Measurements from ENCODE around the gene POLR1A.

The POLR1A gene

DNA sequence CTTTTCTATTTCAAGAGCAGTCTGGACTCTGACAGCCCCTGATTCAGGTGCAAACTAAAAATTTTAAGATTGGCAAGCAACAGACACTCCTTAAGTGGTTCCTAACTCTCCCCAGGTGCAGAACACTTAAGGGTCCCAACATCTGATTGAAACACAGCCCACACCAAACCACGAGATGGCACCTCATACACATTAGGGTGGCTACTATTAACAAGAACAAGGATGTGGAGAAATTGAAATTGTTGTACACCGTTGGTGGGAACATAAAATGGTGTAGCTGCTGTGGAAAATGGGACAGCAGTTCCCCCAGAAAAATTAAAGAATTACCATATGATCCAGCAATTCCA is 82.3 kb downstream of the POLR1A start:
- no peak for DNase-seq (ENCODE audit: low read depth, low spot score)

- DNase-seq (ENCODE audit: low read depth, low spot score) = no peak
Observed at GRCh38 chr2:86022661-86023365, 82.9 kb downstream of the POLR1A start.

GRCh38 chr2:86021396-86022378 is 84.0 kb downstream of the POLR1A start:
- DNase-seq (ENCODE audit: low read depth, low spot score) = no peak

DNA sequence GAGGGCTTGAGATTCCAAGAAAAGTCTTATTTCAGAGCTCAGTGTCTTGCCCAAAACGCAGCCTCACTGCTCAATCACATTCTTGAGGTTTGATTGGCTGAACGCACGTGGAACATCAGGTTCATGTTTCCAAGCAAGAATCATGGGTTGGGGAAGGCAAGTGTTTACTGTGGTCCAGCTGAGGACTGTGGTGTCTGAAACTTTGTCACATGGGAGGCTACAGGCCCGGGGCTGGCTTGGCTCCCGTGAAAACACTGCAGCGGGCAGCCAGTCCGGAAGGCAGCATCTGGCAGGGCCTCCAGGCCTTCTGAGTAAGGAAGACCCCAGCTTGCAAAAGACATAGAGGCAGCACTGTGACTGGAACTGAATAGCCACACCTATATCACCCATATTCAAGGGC is 84.7 kb downstream of the POLR1A start:
- DNase-seq (ENCODE audit: low read depth, low spot score) = no peak

DNA sequence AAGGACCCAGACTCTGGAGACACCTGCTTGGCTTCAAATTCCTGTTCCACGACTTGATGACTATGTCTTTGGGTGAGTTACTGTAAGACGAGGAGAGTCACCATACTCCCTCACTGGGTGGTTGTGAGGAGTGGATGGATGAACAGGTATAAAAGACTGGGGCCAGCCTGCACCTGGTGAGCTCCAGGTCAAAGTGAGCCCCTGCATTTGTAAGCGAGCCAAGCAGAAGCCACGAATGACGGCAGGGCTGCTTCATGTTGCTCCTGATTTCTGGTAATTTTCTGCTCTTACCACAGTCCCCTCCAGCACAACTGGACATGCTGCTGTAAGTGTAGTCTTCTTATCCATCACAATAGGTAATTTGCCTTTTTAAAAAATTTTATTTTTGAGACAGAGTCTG is 86.6 kb downstream of the POLR1A start:
- DNase-seq (ENCODE audit: low read depth, low spot score) = no peak

GRCh38 chr2:86017901-86018896 is 87.5 kb downstream of the POLR1A start:
- no peak for DNase-seq (ENCODE audit: low read depth, low spot score)

DNA sequence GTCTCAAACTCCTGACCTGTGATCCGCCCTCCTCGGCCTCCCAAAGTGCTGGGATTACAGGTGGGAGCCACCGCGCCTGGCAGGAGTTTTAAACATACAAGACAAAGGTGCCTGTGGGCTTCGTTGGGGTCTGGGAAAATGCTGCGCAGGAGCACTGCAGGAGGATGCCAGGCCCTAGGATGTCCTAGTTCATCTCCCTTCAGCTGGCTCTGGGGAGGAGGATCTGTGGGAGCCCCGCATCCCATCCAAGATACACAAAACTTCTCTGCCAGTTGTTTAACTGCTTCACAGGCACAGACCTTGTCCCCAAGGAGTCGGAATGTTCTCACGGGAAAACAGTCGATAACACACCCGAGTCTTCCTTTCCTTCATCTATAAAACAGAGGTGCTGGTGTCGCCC is 89.1 kb downstream of the POLR1A start:
- DNase-seq (ENCODE audit: low read depth, low spot score) = no peak

DNA sequence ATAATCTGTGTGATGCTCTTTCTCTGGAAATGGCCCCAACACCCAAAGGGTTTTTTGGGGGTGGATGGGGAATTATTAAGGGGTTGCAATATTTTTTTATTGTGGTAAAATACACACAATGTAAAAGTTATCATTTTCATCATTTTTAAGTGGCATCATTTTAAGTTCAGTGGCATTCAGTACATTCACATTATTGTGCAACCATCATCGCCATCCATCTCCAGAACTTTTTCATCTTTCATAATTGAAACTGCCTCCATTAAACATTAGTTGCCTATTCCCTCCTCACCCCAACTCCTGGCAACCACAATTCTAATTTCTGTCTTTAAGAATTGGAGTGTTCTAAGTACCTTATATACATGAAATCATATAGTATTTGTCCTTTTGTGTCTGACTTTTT is 90.0 kb downstream of the POLR1A start:
- no peak for DNase-seq (ENCODE audit: low read depth, low spot score)

GRCh38 chr2:86015006-86015405 is 90.7 kb downstream of the POLR1A start:
- no peak for DNase-seq (ENCODE audit: low read depth, low spot score)

DNA sequence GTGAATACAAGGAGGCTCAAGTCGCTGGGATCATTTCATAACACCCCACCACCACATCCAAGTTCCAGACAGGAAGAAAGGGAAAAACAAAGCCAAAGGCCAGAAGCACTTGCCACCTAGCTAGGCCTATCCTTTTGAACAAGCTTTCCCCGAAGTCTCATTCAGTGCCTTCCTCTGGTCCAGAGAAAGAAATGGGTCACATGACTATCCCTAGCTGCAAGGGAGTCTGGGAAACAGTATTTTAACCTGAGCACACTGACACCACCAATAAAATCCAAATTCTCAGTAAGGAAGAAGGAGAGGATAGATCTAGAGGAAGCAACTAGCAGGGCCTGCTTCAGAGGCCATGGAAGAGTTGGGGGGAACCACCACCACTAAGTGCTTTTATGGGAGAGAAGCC is 91.2 kb downstream of the POLR1A start:
- no peak for DNase-seq (ENCODE audit: low read depth, low spot score)

DNA sequence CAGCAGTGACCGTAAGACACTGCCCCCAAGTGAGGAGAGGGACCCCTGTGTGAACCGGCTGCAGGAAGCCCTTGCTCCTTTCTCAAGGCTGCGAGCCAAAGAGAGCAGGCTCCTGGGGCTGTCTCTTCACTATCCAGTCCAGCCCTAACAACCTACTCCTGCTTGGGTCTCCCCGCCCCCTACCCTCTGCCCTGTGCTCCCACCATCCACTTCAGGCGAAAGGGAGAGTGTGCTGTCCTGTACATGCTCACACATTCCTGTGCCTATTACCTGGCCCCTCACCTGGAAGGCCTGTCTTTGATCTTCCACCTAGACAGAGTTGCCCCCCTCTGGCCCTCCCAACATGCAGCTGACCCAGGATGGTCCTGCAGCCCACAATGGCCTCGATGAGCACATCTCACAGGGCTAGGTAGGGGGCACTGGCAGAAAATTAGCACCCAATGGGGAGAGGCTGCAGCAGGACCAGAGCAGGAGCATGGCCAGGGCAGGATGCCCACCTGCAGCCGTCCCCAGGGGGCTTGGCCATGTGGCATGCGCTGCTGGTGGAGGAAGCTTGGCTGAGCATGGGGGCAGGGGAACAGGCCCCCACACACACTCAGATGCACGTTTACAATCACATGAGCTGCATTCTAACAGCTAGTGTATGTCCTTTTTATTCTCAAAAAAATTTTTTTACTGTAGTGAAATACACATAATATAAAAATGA is 93.5 kb downstream of the POLR1A start:
- DNase-seq (ENCODE audit: low read depth, low spot score) = no peak

DNA sequence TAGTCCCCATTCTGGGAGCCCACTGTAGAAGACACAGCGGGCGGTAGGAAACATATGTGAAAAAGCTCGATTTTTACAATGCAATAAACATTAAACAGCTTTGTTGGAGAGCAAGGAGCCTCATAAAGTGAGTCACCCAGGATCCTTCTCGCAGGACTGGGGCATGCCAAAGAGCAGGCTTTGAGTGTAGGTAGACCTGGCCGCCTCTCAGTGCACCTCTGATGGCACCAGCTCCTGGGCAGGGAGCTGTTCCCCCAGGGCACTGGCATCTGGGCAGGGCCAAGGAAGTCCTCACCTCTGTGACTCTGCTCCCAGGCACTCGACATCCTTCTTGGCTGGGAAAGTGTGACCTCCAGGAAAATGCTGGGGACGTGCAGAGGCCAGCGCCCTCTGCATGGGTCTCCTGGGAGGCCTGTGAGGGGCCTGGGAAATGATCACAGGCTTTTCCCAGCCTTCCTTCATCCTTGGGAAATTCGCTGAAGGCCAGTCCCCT is 94.2 kb downstream of the POLR1A start:
- DNase-seq (ENCODE audit: low read depth, low spot score) = no peak

- no peak for DNase-seq (ENCODE audit: low read depth, low spot score)
Observed at GRCh38 chr2:86010083-86010482, 95.6 kb downstream of the POLR1A start.

- no peak for DNase-seq (ENCODE audit: low read depth, low spot score)
Observed at GRCh38 chr2:86006524-86006923, 99.2 kb downstream of the POLR1A start.

GRCh38 chr2:86003967-86004366 is 101.7 kb downstream of the POLR1A start:
- no peak for DNase-seq (ENCODE audit: low read depth, low spot score)

DNA sequence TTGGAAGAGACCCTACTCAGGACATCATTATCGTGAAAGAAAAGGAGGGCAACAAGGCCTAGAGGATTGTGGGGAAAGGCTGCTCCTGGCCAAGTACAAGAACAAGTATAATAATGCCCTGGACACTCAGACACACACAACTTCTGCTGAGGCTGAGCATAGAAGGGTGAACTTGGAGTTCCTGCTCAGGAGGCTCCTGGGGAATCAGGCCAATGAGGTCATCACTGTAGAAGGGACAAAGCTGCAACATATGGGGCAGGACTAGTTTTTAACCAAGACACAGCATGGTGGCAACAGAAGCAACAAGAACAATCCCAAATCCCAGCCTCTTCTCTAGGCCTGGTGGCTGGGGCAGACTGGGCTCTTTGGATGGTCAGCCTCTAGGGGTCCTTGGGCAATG is 102.6 kb downstream of the POLR1A start:
- DNase-seq (ENCODE audit: low read depth, low spot score) = no peak

- DNase-seq (ENCODE audit: low read depth, low spot score) = no peak
Observed at GRCh38 chr2:86002375-86002774, 103.3 kb downstream of the POLR1A start.

- no peak for DNase-seq (ENCODE audit: low read depth, low spot score)
Observed at GRCh38 chr2:86001326-86001725, 104.4 kb downstream of the POLR1A start.

DNA sequence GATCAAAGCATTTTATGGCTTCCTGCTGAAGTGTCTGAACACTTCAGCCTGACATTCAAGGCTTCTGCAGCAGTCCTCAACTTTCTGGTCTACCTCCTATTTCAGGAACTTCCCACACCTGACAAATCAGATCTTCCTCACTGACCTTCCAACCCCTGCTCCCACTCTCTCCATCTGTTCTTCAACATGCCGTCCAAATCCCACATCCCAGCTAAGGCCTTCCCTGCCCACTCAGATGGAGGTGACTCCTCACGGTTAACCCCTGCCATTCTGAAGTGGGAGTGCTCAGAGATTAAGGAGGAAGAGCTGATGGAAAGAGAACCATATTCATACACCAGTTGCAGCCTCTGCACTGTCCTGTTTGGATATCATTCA is 104.8 kb downstream of the POLR1A start:
- DNase-seq (ENCODE audit: low read depth, low spot score) = no peak

DNA sequence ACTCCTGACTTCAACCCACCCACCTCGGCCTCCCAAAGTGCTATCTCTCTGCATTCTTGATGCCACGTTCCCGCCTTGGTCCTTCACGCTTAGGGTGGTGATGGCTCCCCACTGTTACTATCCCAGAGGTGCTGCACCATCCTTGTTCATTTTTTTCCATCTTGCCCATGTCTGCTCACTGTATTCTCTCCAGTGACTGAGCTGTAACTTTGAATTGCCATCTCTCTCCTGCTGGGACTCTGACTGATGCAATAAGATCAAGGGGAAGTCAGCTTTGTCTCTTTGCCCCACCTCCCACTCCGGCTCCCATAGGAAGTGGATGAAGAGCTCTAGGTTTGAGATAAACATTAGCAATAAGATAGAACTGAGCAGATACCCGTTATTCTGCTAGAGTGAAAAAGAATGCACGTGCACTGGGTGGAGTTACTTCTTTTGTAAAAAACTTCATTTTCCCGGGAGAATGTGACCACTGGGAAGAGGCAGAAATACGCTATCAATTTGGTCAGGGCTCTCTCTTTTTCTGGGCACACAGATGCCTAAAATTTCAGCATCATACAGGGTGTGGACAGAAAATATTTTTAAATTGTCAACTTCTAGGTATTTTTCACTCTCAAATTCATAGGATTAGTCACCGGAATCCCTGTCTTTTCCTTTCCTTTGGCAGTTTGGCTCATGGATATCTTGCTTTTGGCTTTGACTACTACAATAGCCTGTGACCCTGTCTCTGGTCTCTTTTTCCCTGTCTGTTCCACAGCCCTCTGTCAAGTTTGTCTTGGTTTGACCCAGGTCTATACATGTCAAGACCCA is 105.4 kb downstream of the POLR1A start:
- DNase-seq (ENCODE audit: low read depth, low spot score) = no peak
